Glomerular visceral epithelial cell (primary cell): ENCODE data around the gene CBX6.

Source experiments
- DNase-seq: peaks from one replicate; pipeline ENCODE4 v3.0.0-alpha.2; 2016; ENCODE audit errors: extremely low spot score

The CBX6 gene

DNA sequence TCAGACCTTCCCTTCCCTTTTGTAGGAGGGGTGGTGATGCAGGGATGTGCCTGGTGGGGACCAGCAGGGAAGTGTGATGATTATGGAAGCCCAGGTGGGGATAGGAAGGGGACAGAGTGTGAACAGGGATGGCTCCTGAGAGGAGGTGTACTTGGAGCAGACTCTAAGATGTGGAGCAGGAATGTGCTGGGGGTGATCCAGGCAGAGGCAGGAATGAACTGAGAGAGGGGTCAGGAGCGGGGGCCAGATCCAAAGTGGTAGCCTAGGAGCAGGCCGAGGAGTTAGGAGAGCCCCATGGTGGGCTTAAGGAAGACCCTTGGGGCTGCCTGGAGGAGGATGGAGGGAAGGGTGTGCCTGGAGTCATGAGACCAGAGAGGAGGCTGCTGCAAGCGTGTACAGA lies 31.9 kb downstream of the CBX6 start:
- DNase-seq, result no peak

GRCh38 chr22:38839686-38840085 lies 32.3 kb downstream of the CBX6 start:
- DNase-seq, result no peak

DNA sequence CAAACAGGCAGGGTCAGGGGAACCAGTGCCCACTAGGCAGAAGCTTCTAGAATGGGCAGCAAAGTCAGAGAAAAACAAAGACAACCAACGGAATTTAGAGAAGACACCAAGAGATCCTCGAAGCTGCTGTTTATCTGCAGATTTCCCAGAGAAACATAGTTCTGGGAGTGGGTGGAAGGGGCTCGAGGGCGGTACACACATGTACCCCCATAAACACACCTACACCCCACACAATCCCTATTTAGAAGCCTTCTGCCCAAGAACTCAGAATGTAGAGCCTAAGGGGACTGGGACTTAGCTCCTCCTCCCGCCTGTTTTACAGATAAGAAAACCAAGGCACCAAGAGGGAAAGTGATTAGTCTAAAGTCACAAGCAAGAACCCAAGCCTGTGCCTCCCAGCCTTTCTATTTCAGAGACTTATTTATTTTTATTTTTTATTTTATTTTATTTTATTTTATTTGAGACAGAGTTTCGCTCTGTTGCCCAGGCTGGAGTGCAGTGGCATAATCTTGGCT lies 34.5 kb downstream of the CBX6 start:
- no peak for DNase-seq

DNA sequence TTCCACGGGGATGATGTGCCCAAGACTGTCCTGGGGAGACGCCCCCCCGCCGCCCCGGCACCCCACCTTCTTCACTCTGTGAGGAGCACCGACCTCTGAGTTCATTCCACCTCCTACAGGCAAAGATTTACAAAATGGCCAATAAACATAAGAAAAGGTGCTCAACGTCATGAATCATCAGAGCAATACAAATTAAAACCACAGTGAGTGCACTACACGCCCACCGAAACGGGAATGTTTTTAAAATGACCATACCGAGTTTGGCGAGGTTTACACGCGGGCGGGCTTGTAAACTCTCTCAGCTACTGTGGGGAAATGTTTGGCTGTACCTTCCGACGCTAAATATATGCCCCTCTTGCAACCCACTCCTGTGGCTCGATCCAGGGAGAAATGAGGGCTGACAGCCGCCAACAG lies 36.1 kb downstream of the CBX6 start:
- no peak for DNase-seq

DNA sequence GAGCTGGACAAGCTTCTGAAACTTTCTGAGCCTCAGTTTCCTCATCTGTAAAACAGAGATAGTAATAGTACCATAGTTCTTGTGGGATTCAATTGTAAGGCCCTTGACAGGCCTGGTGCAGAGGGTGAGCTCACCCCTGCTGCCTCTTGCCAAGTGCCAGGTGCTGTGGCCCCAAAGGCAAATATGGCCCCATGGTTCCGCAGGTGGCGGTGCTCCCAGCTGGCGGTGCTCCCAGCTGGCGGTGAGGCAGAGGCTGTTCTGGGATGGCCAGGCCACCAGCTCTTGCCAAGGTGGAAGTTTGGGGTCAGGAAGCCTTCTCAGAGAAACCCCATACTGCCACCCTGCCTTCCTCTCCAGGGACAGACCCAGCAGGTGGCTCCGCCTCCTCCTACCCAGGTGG lies 37.0 kb downstream of the CBX6 start:
- DNase-seq, result no peak

DNA sequence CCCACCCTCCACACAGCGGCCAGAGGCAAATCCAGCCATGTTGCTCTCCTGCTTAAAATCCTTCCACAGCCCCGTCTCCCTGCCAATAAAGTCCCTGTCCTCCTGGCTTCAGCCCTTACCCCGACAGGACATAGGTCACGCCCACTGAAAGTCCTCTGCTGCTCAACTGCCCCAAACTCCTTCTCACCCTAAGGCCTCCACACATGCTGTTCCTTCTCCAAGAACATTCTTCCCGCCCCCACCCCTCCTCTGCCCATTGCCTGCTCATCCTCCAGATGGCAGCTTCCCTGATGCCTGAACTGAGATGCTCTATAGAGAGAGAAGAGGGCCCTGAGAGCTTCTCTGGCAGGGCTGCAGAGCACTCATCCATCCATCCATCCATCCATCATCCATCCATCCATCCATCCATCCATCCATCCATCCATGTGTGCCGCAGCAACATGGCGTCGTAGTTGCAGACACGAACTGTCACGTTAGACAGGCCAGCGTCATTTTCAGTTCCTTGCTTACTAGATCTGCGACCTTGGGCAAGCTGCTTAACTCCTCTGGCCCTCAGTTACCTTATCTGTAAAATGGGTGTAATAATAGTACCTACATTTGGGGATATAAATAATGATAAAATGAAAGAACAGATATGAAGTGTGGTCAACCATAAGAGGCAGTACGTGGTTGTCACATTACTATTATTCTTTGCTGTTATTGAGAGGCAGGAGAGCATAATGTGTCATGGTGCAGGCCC lies 37.6 kb downstream of the CBX6 start:
- DNase-seq, result no peak

DNA sequence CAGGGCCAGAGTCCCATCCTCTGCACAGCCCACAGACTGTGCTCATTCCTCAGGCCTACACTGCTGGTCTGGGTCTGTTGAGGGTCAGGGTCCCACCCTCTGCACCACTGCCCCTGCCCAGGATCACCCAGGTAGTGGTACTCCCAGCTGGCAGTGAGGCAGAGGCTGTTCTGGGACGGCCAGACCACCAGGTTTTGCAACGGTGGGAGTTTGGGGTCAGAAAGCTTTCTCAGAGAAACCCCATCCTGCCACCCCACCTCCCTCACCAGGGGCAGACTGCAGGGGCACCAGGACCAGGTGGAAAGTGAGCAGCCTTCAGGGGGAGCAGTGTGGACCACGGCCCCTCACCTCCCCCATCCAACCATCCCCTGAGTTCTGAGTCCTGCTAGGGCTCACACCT lies 39.0 kb downstream of the CBX6 start:
- no peak for DNase-seq

DNA sequence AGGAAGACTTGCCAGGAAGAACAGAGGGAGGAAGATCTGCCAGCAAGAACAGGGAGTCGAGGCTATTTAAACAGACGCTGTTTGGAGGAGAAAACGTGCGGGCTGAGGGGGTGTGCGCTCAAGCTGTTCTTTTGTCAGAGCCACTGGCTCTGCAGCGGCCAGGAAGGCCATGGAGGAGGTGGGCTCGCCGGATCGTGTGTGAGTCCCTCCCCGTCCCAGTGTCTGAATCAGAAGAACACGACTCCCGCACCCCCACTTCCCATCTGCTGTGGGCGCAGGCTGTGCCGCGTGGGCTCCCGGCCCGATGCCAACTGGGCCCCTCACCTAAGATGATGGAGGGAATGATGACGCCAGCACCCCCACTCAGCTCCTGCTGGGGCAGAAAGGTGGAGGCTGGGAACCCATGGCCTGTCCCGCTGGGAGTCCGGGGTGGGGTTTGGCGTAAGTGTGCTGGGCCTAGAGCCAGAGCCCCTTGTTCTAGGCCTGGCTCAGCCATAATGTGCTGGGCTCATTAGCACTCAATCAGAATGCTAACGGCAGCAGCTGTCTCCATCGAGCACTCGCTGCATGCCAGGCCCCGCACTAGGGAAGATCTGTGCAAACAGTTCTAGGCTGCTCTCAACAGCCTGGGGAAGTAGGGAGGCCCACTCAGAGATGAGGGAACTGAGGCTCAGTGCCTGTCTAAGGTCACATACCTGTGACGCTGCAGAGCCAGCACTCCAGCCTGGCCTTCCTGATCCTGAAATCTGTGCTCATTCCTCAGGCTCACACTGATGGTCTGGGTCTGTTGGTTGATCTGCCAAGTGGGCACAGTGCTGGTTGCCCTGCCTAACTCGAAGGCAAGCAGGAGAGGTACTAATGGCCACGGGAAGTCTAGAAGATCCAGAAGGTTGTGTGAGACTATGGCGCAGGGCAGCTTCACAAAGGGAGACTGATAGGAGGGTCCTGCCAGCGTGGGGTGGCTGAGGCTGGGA lies 39.7 kb downstream of the CBX6 start:
- no peak for DNase-seq

- peak; percentile 81 for DNase-seq
Measured at GRCh38 chr22:38831166-38831945, 40.7 kb downstream of the CBX6 start.

GRCh38 chr22:38830845-38831108 lies 41.2 kb downstream of the CBX6 start:
- DNase-seq, result no peak

DNA sequence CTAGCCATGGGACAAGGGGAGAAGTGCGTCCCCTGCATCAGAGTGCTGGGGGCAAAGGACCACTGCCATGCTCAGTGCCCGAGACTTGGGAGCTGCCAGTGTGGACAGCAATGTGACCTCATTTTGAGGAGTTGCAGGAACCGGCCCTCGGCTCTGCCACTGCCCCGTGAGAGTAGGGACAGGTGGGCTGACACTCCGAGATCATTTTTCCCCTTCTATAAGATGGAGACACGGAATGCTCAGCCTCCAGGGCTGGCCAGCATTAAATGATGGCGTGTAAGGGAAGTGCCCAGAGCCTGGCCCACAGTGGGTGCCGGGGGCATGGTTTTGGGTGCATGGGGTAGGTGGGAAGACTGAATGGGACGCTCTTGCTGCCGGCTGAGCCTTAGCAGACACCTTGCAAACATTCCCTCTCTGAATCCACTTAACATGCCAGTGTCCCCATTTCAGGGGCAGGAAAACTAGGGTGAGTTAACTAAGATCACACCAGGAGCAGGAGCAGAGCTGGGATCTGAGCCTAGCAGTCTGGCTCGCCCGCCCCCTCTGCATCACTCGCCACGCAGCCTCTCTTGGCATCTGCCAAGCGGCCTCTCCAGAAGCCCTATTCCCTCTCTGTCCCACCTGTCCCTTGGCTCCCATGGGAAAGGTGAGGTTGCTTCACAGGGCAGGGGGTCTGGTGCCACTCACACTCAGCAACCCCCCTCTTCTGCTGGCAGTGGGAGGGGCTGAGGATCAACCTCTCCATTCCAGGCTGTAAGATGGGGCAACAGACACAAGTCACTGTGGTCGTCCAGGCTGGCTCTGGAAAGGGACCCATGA lies 41.8 kb downstream of the CBX6 start:
- DNase-seq, result no peak

- no peak for DNase-seq
Measured at GRCh38 chr22:38829485-38829884, 42.5 kb downstream of the CBX6 start.

DNA sequence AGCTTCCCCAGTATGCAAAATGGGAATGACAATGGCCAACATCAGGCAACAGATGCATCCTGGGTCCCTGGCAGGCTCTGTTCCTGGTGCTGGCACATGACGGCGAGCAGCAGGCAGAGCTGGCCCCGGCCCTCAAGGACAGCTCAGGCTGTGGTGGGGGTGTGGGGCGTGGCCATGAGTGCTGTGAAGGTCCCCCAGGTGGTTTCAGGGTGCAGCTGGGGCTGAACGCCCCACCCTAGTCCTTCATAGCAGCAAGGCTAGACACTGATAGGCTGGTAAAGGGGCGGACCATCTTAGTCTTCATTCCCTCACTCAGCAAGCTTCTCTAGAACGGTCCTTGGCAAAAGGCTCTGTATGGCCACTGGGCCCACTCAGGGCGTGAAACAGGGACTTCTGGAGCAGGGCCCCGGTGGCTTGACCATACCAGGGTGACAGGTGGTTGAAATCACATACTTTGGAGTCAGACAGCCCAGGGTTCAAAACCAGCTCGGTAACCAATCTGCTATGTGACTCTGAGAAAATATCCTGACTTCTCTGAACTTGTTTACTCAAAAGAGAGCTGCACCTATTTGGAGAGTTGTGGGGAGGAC lies 43.3 kb downstream of the CBX6 start:
- DNase-seq, result no peak

- DNase-seq, result no peak
Measured at GRCh38 chr22:38828191-38828590, 43.8 kb downstream of the CBX6 start.

- DNase-seq, result no peak
Measured at GRCh38 chr22:38827510-38827909, 44.5 kb downstream of the CBX6 start.

DNA sequence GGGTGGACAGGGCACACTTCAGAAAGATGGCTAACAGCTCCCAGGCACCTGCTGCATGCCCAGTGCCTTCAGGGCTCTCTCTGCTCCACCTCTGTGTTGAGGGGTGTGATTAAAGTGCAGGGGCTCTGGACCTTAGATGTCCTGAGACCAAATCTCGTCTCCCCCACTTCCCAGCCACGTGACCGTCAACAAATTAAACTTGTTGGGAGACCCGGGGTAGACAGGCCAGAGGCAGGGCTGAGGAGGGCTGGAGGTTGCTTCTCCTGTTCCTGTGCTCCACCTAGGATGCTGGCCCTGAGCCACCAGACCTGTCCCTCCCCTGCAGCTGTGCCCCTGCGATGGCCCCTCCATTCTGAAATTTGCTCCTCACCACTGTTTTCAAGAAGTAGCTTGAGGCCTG lies 45.2 kb downstream of the CBX6 start:
- no peak for DNase-seq

- DNase-seq, result no peak
Measured at GRCh38 chr22:38826386-38826785, 45.6 kb downstream of the CBX6 start.

DNA sequence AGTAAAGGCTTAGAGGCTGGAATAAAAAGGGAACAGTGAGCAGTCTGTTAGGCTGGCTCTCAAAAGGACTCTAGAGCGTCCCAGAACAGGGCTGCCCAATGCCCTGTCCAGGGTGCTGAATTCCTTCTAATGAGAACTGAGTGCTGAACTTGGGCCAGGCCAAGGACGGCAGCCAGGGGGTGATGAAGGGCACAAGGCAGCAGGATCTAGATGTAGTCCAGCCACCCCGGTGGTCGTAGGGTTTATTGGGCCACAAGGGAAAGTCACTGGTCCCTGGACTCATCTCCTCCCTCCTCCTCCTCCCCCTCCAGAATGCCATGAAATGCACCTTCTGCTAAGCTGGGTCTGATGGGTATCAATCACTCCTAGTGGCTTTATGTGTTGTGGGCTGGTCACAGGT lies 47.4 kb downstream of the CBX6 start:
- DNase-seq, result peak; percentile 60

DNA sequence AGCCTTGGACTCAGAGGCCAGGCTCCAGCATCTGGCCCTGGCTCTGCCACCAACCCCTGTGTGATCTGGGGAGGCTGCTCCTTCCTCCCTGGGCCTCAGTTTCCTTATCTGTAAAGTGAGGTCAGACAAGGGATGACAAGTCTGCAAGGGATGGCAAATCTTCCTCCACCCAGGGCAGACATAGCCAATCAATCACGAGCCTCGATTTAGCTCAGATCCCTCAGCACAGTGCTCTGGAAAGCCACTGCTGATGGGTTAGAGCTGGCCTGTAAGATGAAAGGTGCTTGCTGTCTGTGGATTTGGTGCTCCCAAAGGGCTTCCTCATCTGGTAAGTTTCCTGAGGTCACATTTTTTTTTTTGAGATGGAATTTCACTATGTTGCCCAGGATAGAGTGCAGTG lies 48.4 kb downstream of the CBX6 start:
- no peak for DNase-seq

DNA sequence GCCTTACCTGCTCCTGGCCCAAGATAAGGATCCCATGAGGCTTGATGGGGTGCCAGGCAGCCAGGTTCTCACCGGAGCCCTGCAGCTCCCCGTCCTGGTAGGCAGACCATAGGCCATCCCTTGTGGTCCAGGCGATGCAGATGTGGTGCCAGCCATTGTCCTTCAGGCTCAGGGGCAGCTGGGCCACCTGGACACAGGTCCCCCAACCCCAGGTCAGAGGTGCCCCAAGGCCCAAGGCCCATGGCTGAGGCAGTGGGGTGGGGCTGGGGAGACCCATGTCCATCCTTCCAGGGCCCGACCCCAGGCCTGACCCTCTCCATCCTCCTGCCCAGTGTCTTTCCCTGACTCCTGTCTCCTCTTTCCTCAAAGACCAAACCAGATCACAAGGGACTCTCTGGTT lies 48.9 kb downstream of the CBX6 start:
- DNase-seq, result no peak

GRCh38 chr22:38820020-38820419 lies 52.0 kb downstream of the CBX6 start:
- DNase-seq, result no peak
